Measurements from ENCODE around the gene LRMDA. TPM values are rescaled to one million over a fixed set of nuclear protein-coding genes. Genes with fewer than 3 reads are reported as not detected.

Gene LRMDA
- total RNA-seq, 1 donor, result under 0.01 TPM

DNA sequence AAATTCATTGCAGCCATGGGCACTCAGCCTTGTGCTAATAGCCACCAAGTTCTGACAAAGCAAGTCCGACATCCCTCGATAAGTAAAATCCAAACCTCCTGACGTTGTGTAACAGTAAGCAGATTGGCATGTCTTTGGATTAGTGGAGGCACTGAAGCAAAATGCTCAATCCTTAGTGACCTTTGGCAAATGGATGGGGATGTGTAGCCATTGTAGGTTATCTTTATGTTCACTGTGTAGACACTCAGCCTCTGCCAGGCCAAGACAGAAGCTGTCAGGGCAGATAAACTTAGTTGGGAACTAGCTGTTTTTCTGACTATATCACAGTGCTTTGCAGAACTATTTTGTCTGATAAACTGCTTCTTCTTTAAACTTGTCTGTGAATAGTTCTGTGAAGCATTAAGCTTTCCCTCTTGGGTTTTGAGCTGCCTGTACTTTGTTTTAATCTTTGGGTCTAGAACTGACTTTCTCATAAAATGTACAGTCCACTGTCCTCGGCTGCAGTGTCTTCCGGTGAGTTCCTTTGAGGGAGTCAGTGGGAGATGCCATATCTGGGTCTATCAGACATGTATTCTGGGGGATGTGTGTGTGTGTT, 220.8 kb downstream of the LRMDA start:
- DNase-seq (ENCODE audit: low read depth), result no peak

DNA sequence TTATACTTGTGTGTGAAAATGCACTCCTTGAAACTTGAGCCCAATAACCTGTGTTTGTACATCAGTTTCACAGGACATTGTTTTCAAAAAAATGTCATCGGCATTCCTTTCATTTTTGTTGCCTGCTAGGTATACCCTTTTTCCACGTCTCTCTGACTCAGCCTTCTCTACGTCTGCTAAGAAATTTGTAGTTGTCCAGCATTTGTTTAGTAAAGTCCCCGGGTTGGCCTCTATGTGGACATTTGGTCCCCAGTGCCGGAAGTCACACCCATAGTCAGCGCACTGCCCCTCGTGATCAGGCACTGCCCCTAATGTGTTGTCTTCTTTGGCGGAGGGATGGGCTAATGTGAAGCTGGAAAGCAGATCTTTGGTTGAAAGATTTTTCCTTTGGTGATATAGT, 222.3 kb downstream of the LRMDA start:
- no peak overlapping the region for H3K4me3 ChIP-seq (ENCODE audit: low read depth, low read length)
- DNase-seq (ENCODE audit: low read depth), result no peak
- TF ChIP-seq, protein P1, sequence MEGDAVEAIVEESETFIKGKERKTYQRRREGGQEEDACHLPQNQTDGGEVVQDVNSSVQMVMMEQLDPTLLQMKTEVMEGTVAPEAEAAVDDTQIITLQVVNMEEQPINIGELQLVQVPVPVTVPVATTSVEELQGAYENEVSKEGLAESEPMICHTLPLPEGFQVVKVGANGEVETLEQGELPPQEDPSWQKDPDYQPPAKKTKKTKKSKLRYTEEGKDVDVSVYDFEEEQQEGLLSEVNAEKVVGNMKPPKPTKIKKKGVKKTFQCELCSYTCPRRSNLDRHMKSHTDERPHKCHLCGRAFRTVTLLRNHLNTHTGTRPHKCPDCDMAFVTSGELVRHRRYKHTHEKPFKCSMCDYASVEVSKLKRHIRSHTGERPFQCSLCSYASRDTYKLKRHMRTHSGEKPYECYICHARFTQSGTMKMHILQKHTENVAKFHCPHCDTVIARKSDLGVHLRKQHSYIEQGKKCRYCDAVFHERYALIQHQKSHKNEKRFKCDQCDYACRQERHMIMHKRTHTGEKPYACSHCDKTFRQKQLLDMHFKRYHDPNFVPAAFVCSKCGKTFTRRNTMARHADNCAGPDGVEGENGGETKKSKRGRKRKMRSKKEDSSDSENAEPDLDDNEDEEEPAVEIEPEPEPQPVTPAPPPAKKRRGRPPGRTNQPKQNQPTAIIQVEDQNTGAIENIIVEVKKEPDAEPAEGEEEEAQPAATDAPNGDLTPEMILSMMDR (IDR thresholded peaks at IDR 0.05; ENCODE audit: insufficient read depth, low read depth, low read length), result no peak

More for the DNA sequence above, 220.8 kb downstream of the LRMDA start:
- no peak overlapping the region for H3K4me3 ChIP-seq (ENCODE audit: low read depth, low read length)
- TF ChIP-seq, protein P1 (IDR thresholded peaks at IDR 0.05; ENCODE audit: insufficient read depth, low read depth, low read length), result no peak

DNA sequence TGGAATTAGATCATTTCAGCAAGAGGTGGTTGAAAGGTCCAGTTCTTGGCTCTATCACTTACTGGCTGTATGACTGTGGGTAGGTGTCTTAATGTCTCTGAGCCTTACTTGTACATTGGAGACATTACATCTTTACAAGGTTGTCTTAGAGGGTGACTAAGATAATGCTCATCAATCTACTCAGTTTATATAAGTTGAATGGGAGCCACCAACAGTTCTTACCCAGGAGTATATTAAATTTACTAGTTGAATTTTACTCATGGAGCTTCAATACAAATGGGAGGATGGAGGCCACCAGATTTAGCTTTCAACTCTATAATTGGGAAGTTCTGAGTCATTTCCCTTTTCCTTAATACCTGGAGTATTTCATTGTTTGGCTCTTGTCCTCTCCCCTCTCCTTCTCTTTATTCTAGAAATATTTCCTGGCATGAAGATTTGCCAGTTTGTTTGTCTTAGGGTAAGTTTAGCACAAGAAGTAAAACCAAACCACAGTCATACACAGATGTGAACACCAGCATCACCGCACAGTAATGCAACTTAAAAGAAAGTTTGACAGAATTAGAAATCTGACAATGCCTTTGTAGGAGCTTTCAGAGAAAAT, 222.8 kb downstream of the LRMDA start:
- TF ChIP-seq, protein P1 (IDR thresholded peaks at IDR 0.05; ENCODE audit: insufficient read depth, low read depth, low read length), result no peak
- DNase-seq (ENCODE audit: low read depth), result no peak
- no peak overlapping the region for H3K4me3 ChIP-seq (ENCODE audit: low read depth, low read length)

- no peak overlapping the region for H3K4me3 ChIP-seq (ENCODE audit: low read depth, low read length)
- DNase-seq (ENCODE audit: low read depth), result no peak
- TF ChIP-seq, protein P1 (IDR thresholded peaks at IDR 0.05; ENCODE audit: insufficient read depth, low read depth, low read length), result no peak
These were observed 223.3 kb downstream of the LRMDA start for GRCh38 chr10:75654772-75655171.

DNA sequence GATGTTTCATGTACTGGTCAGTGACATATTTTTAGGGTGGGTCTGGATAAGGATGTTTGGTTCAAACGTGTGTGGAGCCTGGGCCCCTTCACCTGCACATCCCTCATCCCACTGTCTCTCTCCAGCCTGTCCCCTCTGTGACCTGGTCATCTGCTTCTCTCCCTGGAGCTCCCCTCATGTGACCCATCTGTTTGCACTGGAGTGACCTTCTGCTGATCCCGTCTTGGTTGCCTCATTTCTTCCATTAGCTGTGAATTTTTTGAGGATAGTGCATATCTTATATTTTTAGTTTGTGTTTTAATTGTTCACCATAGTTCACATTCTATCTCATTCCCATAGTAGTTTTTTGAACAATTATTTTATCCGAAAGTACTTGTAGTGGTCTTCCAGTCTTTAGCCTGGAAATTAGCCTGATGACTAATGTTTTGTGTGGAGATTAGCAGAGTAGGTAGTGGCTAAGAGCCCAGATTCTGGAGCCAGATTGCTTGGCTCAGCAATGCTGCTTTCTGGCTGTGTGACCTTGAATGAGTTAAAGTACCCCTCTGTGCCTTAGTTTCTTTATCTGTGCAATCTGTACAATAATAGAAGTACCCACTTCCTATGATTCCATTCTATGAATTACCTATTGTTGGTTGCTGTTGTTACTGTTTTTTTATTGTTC, 224.5 kb downstream of the LRMDA start:
- TF ChIP-seq, protein P1 (IDR thresholded peaks at IDR 0.05; ENCODE audit: insufficient read depth, low read depth, low read length), result no peak
- DNase-seq (ENCODE audit: low read depth), result no peak
- H3K4me3 ChIP-seq (ENCODE audit: low read depth, low read length), result no peak overlapping the region

DNA sequence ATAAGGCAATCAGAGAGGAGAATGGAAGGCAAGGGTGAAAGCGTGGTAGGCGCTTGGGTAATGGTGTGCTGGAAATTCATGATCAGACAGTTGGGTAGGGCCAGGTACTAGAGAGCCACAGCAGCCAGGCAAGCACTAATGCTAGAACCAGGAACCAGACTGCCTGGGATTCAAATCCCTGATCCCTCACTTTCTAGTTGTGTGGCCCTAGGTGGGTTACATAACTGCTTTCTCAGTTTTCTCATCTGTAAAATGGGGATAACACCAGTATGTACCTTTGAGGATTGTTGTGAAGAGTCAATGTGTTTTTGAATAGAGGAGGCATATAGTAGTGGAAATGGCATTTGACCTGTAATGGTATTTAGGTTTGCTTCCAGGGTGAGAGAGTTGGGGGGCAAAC, 225.9 kb downstream of the LRMDA start:
- no peak overlapping the region for H3K4me3 ChIP-seq (ENCODE audit: low read depth, low read length)
- DNase-seq (ENCODE audit: low read depth), result no peak
- TF ChIP-seq, protein P1 (IDR thresholded peaks at IDR 0.05; ENCODE audit: insufficient read depth, low read depth, low read length), result no peak

All from fibroblast of villous mesenchyme (primary cell).